Measurements from ENCODE around the gene EIF4G2.

EIF4G2 gene

DNA sequence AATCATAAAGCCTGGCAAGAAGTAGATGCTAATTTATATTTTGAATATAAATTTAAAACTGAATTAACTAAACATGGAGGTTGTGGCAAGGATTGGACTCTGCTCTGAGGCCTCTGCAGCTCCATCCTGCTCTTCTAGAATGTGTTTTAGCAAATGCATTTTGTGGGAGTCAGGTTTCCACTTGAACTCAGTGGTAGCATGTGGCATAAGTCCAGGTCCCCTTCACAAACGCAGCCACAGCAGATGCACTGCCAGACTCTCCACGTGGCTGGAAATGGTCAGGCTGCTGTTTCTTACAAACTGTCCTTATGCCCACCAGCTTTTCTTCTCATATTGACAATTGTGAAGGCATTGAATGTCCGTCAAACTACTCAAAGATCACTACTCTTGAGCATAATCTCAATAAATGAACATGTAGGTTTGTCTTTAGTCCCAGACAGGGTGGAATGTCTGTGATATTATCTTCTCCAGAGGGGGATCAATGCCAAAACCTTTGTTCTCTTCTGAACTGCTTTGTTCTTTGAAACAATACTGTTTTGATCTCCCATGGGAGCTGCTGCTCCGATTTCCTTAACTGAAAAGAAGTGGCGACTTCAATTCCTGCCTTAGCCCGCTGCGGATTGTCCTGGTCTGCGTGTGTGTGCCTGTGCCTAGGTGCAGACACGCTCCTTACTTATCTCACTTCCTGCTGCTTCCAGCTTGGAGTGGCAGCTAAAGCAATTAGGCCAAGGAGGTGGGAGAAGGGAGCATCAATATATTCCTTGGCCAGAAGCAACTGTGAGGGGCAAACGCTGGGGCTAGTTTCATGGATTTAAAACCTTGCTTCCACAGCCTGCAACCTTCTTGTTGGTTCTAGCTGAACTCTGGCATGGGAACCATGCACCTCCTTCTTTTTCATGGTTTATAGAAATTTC is 24.2 kb downstream of the EIF4G2 start:
- DNase-seq (ENCODE audit: low read depth), result no peak
- no peak overlapping the region for H3K4me3 ChIP-seq (ENCODE audit: low read length)
- TF ChIP-seq, protein P1, sequence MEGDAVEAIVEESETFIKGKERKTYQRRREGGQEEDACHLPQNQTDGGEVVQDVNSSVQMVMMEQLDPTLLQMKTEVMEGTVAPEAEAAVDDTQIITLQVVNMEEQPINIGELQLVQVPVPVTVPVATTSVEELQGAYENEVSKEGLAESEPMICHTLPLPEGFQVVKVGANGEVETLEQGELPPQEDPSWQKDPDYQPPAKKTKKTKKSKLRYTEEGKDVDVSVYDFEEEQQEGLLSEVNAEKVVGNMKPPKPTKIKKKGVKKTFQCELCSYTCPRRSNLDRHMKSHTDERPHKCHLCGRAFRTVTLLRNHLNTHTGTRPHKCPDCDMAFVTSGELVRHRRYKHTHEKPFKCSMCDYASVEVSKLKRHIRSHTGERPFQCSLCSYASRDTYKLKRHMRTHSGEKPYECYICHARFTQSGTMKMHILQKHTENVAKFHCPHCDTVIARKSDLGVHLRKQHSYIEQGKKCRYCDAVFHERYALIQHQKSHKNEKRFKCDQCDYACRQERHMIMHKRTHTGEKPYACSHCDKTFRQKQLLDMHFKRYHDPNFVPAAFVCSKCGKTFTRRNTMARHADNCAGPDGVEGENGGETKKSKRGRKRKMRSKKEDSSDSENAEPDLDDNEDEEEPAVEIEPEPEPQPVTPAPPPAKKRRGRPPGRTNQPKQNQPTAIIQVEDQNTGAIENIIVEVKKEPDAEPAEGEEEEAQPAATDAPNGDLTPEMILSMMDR (conservative IDR thresholded peaks at IDR 0.05; ENCODE audit: low read length), result no peak

DNA sequence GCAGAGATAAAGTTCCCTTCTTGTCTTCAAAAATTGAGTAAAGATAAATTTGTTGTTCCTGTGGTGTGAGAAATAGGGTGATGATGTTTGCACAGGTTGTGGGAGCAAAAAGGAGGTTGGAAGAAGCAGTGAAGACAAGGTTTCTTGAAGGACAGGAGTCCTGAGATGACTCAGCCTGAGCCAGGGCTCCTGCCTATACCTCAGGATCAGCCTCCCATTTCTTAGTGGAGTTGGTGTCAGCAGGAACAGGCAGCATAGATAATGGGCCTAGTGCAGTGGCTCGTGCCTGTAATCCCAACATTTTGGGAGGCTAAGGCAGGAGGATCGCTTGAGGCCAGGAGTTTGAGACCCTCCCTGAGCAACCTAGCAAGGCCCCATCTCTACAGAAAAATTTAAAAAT is 28.7 kb downstream of the EIF4G2 start:
- DNase-seq (ENCODE audit: low read depth), result no peak
- TF ChIP-seq, protein P1 (conservative IDR thresholded peaks at IDR 0.05; ENCODE audit: low read length), result no peak
- H3K4me3 ChIP-seq (ENCODE audit: low read length), result no peak overlapping the region

DNA sequence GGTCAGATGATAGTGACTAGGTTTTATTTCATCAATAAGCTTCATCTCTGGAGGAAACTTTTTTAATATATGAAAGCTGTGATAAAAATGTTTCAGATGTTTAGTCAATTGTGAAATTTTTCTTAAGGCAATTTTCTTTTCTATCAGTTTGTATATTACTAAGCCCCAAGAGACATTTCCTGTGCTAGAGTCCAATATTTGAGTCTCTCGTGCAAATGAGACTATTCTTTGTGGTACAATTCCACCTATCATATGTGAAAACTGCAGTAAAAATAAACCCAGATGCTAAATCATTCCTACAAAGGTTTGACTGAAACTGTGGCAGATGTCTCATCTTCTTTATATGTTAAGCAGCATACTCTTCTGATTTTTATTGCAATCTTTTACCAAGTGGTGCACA is 29.6 kb downstream of the EIF4G2 start:
- TF ChIP-seq, protein P1 (conservative IDR thresholded peaks at IDR 0.05; ENCODE audit: low read length), result no peak
- no peak overlapping the region for H3K4me3 ChIP-seq (ENCODE audit: low read length)

DNA sequence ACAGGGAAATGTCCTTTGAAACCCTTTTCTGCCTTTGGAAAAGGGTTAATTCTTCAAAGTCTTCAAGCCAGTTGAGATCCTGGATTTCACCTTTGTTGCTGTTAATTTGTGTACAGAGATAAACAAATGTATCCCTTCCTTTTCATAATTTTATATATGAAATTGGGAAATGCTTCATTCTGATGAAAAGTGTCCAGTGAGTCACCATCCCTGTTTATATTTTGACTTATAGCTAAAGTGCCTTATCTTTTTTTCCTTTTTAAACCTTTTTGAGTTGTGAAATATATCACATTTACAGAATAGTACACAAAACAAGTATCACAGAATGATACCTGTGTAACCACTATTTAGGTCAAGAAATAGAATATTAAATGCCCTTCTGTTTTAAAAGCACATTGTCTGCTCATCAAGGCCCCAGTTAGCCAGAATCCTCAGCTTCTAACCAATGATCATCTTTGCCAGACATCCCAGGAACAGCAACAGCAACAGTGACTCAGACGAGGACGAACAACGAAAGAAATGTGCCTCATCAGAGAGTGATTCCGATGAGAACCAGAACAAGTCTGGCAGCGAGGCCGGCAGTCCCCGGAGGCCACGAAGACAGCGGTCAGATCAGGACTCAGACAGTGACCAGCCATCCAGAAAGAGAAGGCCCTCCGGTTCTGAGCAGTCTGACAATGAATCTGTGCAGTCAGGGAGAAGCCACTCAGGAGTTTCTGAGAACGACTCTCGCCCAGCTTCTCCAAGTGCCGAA is 30.3 kb downstream of the EIF4G2 start:
- no peak overlapping the region for H3K4me3 ChIP-seq (ENCODE audit: low read length)
- DNase-seq (ENCODE audit: low read depth), result peak; percentile 73
- TF ChIP-seq, protein P1 (conservative IDR thresholded peaks at IDR 0.05; ENCODE audit: low read length), result no peak

More for the DNA sequence above, 29.6 kb downstream of the EIF4G2 start:
- no peak for DNase-seq (ENCODE audit: low read depth)

DNA sequence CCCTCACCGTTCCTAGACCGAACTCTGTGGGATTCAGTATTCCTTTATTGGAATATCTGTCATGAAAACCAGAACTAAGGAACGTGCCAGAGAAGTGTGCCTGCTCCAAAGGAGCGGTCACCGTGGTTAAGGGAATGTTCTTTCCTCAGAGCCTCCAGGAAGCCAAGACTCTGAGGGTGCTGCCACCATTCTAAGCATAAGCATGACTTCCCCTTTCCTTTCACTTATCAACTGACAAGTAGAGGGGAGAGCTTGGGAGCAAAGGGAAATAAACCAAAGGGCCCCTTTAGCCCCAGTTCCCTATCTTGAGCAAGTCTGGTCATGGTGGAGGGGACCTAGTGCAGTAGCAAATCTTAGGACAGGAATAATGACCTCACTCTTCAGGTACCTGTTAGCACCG is 30.9 kb downstream of the EIF4G2 start:
- H3K4me3 ChIP-seq (ENCODE audit: low read length), result no peak overlapping the region
- DNase-seq (ENCODE audit: low read depth), result peak; percentile 29
- TF ChIP-seq, protein P1 (conservative IDR thresholded peaks at IDR 0.05; ENCODE audit: low read length), result no peak

DNA sequence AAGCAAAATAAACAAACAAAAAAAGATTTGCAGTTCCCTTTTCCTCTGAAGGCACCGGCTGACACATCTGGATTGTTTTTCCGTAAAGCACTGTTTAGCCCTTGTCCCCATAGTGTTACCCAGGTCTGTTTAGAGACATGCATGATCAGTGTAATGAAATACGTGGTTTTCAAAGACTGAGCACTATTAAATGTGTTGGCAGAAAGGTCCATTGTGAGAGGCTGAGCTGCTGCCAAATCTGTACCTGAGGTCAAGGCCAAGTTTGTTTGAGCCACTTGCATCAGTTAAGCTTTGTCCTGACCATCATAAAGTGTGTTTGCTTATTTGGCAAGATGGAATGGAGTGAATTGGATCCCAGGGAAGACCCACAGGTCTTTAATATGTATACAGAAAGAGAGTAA is 31.3 kb downstream of the EIF4G2 start:
- no peak overlapping the region for H3K4me3 ChIP-seq (ENCODE audit: low read length)
- no peak for DNase-seq (ENCODE audit: low read depth)
- TF ChIP-seq, protein P1 (conservative IDR thresholded peaks at IDR 0.05; ENCODE audit: low read length), result no peak

Measured in AG10803 (cell line).